Calu3 (cell line): ENCODE measurements around the gene SYK. TPM values are rescaled to one million over a fixed set of nuclear protein-coding genes. Genes with fewer than 3 reads are reported as not detected.

Experiments
- BruUV-seq: library from RNA; stranded (reverse); fragments of 400-500 nt; replicated peaks from 2 replicates; lab custom pipeline; 2021; lab: Mats Ljungman, UMichigan
- CTCF ChIA-PET: fragments of 300-600 bp; sonication (Branson Sonifier 250); formaldehyde crosslinking; loops from one replicate; lab custom pipeline; 2022; ENCODE audit warnings: antibody characterized with exemption; lab: Charles Lee
- DNase-seq: peaks from one replicate; pipeline ENCODE4 v3.0.0; 2022
- H3K27ac Mint-ChIP-seq: one replicate; pipeline ENCODE4 v1.8.0; 2022; ENCODE audit warnings: mixed read lengths; ENCODE audit not compliant: unreplicated experiment
- H3K27me3 Mint-ChIP-seq: one replicate; pipeline ENCODE4 v1.8.0; 2022; ENCODE audit warnings: mixed read lengths; ENCODE audit not compliant: unreplicated experiment
- H3K36me3 Mint-ChIP-seq: one replicate; pipeline ENCODE4 v1.8.0; 2022; ENCODE audit warnings: mild to moderate bottlenecking, moderate library complexity, mixed read lengths; ENCODE audit not compliant: insufficient read depth, unreplicated experiment
- H3K4me1 Mint-ChIP-seq: one replicate; pipeline ENCODE4 v1.8.0; 2022; ENCODE audit warnings: mild to moderate bottlenecking, low read depth, mixed read lengths; ENCODE audit not compliant: unreplicated experiment
- H3K4me3 Mint-ChIP-seq: one replicate; pipeline ENCODE4 v1.8.0; 2022; ENCODE audit warnings: mild to moderate bottlenecking, low read depth, moderate library complexity, mixed read lengths; ENCODE audit not compliant: unreplicated experiment
- H3K9me3 Mint-ChIP-seq: one replicate; pipeline ENCODE4 v1.8.0; 2022; ENCODE audit warnings: low read depth, mixed read lengths; ENCODE audit not compliant: unreplicated experiment
- intact Hi-C: fragments of 100-400 bp; cut with micrococcal nuclease; formaldehyde crosslinking; loops from one replicate; pipeline ENCODE4 v1.10.0; 2022; ENCODE audit not compliant: unreplicated experiment
- total RNA-seq: library from RNA; stranded (reverse); gene quantifications from 2 replicates; pipeline ENCODE4 v1.2.3, GENCODE V29; 2022
- TF ChIP-seq, protein P1 (sequence below): fragments of 200-600 bp; IDR thresholded peaks from one replicate; pipeline ENCODE4 v1.8.0; 2022; ENCODE audit warnings: antibody characterized with exemption; ENCODE audit not compliant: unreplicated experiment

The SYK gene
- total RNA-seq, 1 experiment from 2014 or later: 14.8 TPM

DNA sequence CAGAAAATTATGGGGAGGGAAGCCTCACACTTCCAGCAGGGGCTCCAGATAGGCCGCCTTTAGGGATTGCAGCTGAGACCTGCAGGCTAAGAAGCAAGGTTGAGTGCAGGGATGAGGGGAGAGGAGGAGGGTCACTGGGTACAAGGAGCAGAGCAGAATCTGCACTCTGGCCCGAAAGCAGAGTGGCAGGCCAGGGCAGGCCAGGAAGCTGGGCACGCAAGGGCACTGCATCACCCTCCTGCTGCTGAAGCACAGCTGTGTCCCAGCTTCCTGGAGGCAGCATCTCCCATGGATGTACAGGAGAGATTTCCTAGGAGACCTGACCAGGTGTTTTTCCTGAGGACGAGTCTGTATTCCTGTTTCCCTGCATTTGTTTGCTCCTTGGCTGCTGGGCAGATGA lies 92.1 kb downstream of the SYK start:
- Mint-ChIP-seq H3K9me3 (no peaks in the 10 kb centered on the region), H3K4me1 (no peaks in the 10 kb centered on the region), H3K36me3 (no peaks in the 10 kb centered on the region), H3K27me3 (no peaks in the 10 kb centered on the region), H3K4me3 (no peak overlapping the region), H3K27ac (no peak overlapping the region)
- no TSS peak for BruUV-seq
- intact Hi-C loops: no loop called here
- CTCF ChIA-PET: no interaction called here
- TF ChIP-seq, protein P1, sequence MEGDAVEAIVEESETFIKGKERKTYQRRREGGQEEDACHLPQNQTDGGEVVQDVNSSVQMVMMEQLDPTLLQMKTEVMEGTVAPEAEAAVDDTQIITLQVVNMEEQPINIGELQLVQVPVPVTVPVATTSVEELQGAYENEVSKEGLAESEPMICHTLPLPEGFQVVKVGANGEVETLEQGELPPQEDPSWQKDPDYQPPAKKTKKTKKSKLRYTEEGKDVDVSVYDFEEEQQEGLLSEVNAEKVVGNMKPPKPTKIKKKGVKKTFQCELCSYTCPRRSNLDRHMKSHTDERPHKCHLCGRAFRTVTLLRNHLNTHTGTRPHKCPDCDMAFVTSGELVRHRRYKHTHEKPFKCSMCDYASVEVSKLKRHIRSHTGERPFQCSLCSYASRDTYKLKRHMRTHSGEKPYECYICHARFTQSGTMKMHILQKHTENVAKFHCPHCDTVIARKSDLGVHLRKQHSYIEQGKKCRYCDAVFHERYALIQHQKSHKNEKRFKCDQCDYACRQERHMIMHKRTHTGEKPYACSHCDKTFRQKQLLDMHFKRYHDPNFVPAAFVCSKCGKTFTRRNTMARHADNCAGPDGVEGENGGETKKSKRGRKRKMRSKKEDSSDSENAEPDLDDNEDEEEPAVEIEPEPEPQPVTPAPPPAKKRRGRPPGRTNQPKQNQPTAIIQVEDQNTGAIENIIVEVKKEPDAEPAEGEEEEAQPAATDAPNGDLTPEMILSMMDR: no peak
- no peak for DNase-seq

- TF ChIP-seq, protein P1: peak; percentile 31
- intact Hi-C loops: no loop called here
- Mint-ChIP-seq H3K4me1 (no peaks in the 10 kb centered on the region), H3K27me3 (no peaks in the 10 kb centered on the region), H3K9me3 (no peaks in the 10 kb centered on the region), H3K36me3 (no peaks in the 10 kb centered on the region), H3K4me3 (no peak overlapping the region), H3K27ac (no peak overlapping the region)
- BruUV-seq: no TSS peak
- DNase-seq: peak; percentile 10
- CTCF ChIA-PET: interaction anchor here (0.6 kb wide), 2 partner anchors 496 to 832 kb away, joined by 3 to 4 read pairs; no protein-coding TSS in a partner anchor
Observed at GRCh38 chr9:90894986-90895687, 93.5 kb downstream of the SYK start.

DNA sequence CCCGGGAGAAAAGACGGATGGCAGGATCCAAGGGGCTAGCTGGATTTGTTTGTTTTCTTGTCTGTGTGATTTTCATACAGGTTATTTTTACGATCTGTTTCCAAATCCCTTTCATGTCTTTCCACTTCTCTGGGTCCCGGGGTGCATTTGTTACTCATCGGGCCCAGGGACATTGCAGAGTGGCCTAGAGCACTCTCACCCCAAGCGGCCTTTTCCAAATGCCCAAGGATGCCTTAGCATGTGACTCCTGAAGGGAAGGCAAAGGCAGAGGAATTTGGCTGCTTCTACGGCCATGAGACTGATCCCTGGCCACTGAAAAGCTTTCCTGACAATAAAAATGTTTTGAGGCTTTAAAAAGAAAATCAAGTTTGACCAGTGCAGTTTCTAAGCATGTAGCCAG lies 94.2 kb downstream of the SYK start:
- Mint-ChIP-seq H3K36me3 (no peaks in the 10 kb centered on the region), H3K9me3 (no peaks in the 10 kb centered on the region), H3K27me3 (no peaks in the 10 kb centered on the region), H3K27ac (no peak overlapping the region), H3K4me3 (no peak overlapping the region), H3K4me1 (no peaks in the 10 kb centered on the region)
- TF ChIP-seq, protein P1: no peak
- DNase-seq: no peak
- CTCF ChIA-PET: interaction anchor here (0.6 kb wide), 3 partner anchors 496 to 831 kb away, joined by 3 to 4 read pairs (median 4); no protein-coding TSS in a partner anchor
- intact Hi-C loops: no loop called here
- no TSS peak for BruUV-seq

GRCh38 chr9:90896231-90896630 lies 94.6 kb downstream of the SYK start:
- intact Hi-C loops: no loop called here
- CTCF ChIA-PET: interaction anchor here (0.6 kb wide), 2 partner anchors 497 to 750 kb away, joined by 3 to 4 read pairs; no protein-coding TSS in a partner anchor
- no peak for DNase-seq
- Mint-ChIP-seq H3K36me3 (no peaks in the 10 kb centered on the region), H3K4me3 (no peak overlapping the region), H3K4me1 (no peaks in the 10 kb centered on the region), H3K27ac (no peak overlapping the region), H3K27me3 (no peaks in the 10 kb centered on the region), H3K9me3 (no peaks in the 10 kb centered on the region)
- BruUV-seq: no TSS peak
- TF ChIP-seq, protein P1: no peak
